ENCODE measurements around the gene KSR1.

KSR1 gene

DNA sequence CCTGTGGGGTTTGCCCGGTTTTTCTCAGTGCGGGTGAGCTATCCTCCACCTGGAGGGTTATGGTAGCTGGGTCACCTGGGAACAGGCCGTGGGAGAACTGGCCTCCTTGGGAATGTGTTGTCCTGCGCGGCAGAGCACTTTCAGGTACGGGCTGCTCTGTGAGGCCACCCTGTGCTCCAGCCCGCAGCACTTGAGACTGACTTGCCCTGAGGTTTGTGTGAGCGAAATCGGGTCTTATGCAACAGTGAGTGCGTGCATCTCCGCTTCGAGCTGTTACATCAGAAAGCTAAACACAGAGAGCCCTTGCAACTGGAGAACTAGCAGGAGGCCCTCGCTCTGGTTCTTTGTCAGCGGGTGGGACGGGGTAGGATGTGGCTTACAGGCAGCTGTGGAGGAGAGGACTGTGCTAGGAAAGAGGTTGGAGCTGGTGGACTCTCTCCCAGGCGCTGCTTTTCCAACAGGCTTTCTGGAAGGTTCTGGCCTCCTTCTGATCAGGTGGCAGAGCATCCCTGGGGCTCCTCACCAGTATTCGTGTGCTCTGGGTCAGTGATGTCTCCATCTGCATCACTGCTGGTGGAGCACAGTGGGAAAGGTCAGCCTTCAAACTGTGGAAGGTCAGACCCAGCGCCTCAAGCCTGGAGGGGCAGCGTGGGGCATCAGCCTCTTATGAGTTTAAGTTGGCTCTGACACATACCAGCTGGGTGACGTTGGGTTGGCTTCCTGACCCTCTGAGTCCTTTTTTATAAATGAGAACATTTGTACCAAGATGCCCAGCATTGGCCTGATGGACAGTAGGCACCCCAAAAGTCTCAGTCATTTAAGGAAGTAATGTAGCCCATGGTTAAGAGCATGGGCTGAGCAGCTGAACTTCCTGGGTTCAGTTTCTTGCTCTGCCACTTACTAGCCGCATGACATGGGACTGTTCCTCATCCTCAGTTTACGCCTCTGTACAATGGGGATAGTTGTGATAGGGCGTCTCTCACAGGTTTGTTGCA lies 76.3 kb downstream of the KSR1 start:
- WGBS, result 92% methylated on average over 23 of the region's 23 CpGs
- H3K4me1 ChIP-seq (ENCODE audit: insufficient read depth, low read length), result peaks cover 45% of the 10 kb centered on the region
- H3K27me3 ChIP-seq (ENCODE audit: insufficient read depth, low read length), result no peaks in the 10 kb centered on the region
- H3K36me3 ChIP-seq (ENCODE audit: insufficient read depth, low read length), result no peaks in the 10 kb centered on the region
- no peak overlapping the region for H3K27ac ChIP-seq (ENCODE audit: low read depth, low read length)
- no peaks in the 10 kb centered on the region for H3K9me3 ChIP-seq (ENCODE audit: insufficient read depth, low read depth, low read length)
- no peak overlapping the region for H3K4me3 ChIP-seq (ENCODE audit: low read length)
- H3K9ac ChIP-seq (ENCODE audit: low read depth, low read length), result no peak overlapping the region

DNA sequence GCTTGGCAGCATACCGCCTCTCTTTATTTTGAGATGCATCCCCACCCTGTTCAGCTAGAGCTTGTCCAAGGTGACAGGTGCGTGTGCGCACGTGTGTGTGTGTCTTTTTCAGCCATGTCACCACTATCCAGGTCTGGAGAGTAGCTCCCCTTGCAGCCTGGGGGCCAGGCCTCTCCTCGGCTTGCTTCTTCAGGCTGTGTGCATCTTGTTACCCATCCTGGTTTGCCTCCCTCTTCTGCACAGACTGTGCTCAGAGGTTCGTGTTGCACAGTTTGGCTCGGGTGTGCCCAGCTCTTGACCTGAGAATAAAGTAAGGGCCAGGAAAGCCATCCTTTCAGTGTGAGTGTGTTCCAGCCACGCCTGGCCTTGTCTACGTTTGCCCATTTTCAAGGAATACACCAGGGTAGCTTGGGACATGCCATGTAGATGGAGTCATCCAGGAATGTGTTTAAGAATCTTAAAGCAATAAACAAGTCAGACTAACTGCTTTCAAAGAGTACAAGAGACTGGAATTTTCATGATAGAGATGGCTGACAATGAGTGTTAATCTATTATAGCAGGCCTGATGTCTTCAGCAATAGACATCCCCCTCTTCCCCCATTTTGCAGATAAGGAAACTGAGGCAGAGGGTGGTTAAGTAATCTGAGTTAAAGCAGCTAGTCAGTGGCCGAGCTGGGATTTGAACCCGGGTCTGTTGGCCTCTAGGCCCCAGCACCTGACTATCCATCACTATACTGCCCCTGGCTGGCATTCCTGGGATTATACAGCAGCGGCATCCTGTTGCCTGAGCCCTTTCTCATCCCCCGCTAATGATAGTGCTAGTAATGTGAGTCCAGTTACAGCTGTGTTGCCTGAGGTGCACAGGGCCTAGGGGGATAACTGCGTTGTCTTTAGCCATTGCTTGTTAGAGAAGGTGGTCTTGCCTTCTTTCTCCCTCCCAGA lies 77.9 kb downstream of the KSR1 start:
- peaks cover 40% of the 10 kb centered on the region for H3K4me1 ChIP-seq (ENCODE audit: insufficient read depth, low read length)
- WGBS, result 92% methylated on average over 14 of the region's 14 CpGs
- H3K36me3 ChIP-seq (ENCODE audit: insufficient read depth, low read length), result no peaks in the 10 kb centered on the region
- H3K4me3 ChIP-seq (ENCODE audit: low read length), result no peak overlapping the region
- no peak overlapping the region for H3K9ac ChIP-seq (ENCODE audit: low read depth, low read length)
- H3K9me3 ChIP-seq (ENCODE audit: insufficient read depth, low read depth, low read length), result no peaks in the 10 kb centered on the region
- H3K27ac ChIP-seq (ENCODE audit: low read depth, low read length), result no peak overlapping the region
- H3K27me3 ChIP-seq (ENCODE audit: insufficient read depth, low read length), result no peaks in the 10 kb centered on the region

DNA sequence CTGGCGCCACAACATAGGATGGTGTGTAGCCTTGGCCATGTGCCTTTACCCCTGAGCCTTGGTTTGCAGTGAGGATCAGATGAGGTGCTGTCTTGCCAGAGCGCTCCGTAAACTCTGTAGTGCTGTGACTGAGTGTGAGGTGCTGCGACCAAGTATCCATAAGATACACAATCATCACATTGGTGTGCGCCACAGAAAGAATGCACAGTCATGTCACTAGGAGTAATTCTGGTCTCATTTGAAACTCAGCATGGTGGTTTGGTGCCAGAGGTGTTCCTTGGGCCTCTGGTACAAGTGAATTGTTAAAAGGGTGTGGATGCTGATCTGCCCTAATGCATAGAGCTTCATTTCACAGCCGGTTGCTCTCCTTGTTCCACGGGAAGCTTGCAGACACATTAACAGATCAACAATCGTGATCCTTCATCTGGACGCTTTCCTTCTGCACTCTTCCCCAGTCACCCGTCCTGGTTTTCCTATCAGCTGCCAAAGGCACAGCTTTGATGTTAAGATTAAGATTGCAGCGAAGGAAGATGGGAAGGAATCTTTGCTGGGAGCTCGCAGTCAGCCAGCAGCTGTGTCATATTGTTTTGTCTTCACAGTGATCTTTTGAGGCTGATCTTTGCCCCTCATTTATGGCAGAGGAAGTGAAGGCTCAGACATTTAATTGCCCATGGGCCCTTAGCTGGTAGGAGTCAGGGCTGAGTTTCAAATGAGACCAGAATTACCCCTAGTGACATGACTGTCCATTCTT lies 79.1 kb downstream of the KSR1 start:
- 90% methylated on average over 12 of the region's 12 CpGs for WGBS
- Histone ChIP-seq H3K9me3 (ENCODE audit: insufficient read depth, low read depth, low read length) (no peaks in the 10 kb centered on the region), H3K36me3 (ENCODE audit: insufficient read depth, low read length) (no peaks in the 10 kb centered on the region), H3K4me3 (ENCODE audit: low read length) (no peak overlapping the region), H3K27me3 (ENCODE audit: insufficient read depth, low read length) (no peaks in the 10 kb centered on the region), H3K4me1 (ENCODE audit: insufficient read depth, low read length) (peaks cover 34% of the 10 kb centered on the region), H3K27ac (ENCODE audit: low read depth, low read length) (no peak overlapping the region), H3K9ac (ENCODE audit: low read depth, low read length) (no peak overlapping the region)

DNA sequence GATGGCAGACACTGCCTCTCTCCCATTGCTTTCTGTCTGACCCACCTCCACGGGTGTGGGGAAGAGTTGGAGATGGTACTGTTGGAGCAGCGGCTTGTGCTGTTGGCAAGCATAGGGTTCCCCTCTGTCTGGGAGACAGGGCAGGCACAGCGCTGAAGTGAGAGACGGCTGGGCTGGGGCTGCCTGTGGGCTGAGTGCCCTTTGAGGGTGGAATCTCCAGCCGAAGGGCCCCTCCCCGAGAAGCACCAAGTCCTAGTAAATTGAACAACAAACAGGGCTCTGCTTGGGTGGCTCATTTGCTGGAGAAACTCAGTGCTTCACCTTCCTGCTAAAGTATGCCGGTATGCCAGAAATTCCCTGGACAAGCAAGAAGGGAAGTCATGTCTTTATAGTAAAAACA lies 79.7 kb downstream of the KSR1 start:
- Histone ChIP-seq H3K9ac (ENCODE audit: low read depth, low read length) (no peak overlapping the region), H3K36me3 (ENCODE audit: insufficient read depth, low read length) (no peaks in the 10 kb centered on the region), H3K27me3 (ENCODE audit: insufficient read depth, low read length) (no peaks in the 10 kb centered on the region), H3K9me3 (ENCODE audit: insufficient read depth, low read depth, low read length) (no peaks in the 10 kb centered on the region), H3K27ac (ENCODE audit: low read depth, low read length) (0 out of 2 replicates have a peak overlapping the region, but pooled peaks have one; percentile 28), H3K4me1 (ENCODE audit: insufficient read depth, low read length) (peaks cover 27% of the 10 kb centered on the region), H3K4me3 (ENCODE audit: low read length) (no peak overlapping the region)
- 87% methylated on average over 7 of the region's 7 CpGs for WGBS

DNA sequence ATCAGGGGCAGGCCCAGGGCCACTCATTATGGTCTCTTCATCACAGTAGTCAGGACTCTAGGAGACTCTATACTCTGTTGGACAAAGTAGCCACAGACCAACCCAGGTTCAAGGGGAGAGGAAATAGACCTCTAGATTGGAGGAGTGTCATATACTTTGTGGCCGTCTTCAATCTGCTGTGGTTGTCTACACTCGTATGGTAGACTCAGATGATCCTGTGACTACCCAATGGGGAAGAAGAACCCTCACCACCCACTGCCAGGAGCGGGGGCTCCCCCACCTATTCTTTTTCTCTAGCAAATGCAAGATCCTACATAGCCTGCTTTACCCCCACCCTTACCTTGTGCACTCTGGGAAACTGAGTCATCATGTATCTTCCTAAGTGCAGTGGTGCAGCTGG lies 80.5 kb downstream of the KSR1 start:
- no peaks in the 10 kb centered on the region for H3K9me3 ChIP-seq (ENCODE audit: insufficient read depth, low read depth, low read length)
- no peaks in the 10 kb centered on the region for H3K36me3 ChIP-seq (ENCODE audit: insufficient read depth, low read length)
- no peak overlapping the region for H3K4me3 ChIP-seq (ENCODE audit: low read length)
- no peak overlapping the region for H3K27ac ChIP-seq (ENCODE audit: low read depth, low read length)
- H3K9ac ChIP-seq (ENCODE audit: low read depth, low read length), result no peak overlapping the region
- WGBS, result 92% methylated on average over 3 of the region's 3 CpGs
- no peaks in the 10 kb centered on the region for H3K27me3 ChIP-seq (ENCODE audit: insufficient read depth, low read length)
- H3K4me1 ChIP-seq (ENCODE audit: insufficient read depth, low read length), result peaks cover 24% of the 10 kb centered on the region; the same call in 1 of the 2 replicates

DNA sequence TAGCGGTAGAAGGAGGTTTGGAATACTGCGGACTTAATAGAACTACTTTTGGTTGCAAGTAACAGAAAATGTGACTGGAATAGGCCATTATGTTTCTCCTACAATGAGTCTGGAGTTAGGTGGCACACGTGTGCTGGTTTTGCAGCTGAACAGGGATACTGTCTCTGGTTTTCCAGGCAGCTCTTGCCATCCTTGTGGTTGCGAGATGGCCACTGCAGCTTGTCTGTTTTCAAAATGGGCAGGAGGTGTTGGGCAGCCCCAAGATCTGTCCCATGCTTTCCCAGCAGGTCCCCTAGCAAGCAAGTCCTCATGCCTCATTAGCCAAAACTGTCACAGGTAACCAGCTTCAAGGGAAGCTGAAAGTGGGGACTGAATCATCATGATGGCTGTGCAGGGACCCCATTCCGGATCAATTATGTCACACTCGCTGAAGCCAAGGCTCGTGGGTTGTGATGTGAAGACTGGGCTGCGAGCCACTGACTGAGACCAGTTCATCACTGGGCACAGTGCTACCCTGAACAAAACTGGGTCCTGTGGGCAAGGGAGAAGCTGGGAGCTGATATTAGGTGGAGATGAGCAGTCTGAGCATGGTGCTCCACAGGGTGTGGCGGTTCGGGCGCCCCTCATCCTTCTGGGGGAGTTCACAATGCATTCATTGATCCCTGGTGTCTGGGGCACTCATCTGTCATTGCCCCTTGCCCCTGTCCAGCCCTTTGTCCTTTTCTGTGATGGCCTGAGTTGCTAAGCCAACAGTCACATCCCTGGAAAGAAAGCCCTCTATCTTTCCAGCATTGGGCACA lies 82.1 kb downstream of the KSR1 start:
- H3K27me3 ChIP-seq (ENCODE audit: insufficient read depth, low read length), result no peaks in the 10 kb centered on the region
- H3K9ac ChIP-seq (ENCODE audit: low read depth, low read length), result no peak overlapping the region
- no peak overlapping the region for H3K27ac ChIP-seq (ENCODE audit: low read depth, low read length)
- no peaks in the 10 kb centered on the region for H3K36me3 ChIP-seq (ENCODE audit: insufficient read depth, low read length)
- 93% methylated on average over 11 of the region's 11 CpGs for WGBS
- no peak overlapping the region for H3K4me3 ChIP-seq (ENCODE audit: low read length)
- no peaks in the 10 kb centered on the region for H3K9me3 ChIP-seq (ENCODE audit: insufficient read depth, low read depth, low read length)
- H3K4me1 ChIP-seq (ENCODE audit: insufficient read depth, low read length), result peaks cover 24% of the 10 kb centered on the region; the same call in 1 of the 2 replicates

DNA sequence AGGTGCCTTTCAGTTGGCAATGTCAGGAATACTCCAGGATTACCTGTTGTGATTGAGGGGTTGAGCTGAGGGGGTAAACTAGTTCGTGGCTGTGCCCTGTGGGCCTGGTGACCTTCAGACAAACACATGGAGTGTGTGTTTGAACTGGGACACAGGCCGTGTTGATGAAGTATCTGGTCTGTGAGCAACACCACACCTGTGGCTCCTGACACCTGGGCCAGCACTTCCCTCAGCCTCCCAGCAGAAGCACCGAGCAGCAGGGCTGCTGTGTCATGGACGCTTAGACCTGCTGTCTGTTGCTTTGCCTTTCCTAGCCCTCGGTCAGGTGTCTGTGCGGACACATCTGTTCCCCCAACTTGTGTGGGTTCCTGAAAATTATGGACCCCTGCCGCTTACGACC lies 82.9 kb downstream of the KSR1 start:
- H3K27me3 ChIP-seq (ENCODE audit: insufficient read depth, low read length), result no peaks in the 10 kb centered on the region
- WGBS, result 93% methylated on average over 8 of the region's 8 CpGs
- H3K27ac ChIP-seq (ENCODE audit: low read depth, low read length), result no peak overlapping the region

DNA sequence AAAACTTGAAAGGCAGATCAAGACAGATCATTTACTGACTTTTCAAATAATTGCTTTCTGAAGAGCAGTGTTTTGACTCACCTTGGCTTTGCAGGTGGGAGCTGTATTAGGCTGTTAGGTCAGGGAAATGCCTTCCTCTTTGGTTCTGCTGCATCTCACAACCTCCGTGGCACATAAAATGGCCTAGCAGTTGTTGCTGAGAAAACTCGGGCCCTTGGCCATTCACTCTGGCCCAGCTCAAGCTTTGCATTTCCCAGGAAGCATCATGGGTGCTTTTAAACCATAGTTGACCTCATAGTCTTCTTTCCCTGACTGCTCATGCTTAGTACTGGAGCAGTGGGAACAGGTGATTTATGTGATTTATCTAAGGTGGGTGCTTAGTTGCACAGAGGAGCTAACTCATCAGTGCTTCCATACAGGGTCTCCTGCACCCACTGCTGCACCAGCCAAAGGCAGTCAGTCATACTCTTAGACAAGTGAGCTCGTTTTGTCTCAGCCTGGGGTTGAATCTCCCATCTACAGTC lies 83.6 kb downstream of the KSR1 start:
- no peak overlapping the region for H3K9ac ChIP-seq (ENCODE audit: low read depth, low read length)
- 72% methylated on average over 3 of the region's 3 CpGs for WGBS
- no peaks in the 10 kb centered on the region for H3K27me3 ChIP-seq (ENCODE audit: insufficient read depth, low read length)
- peaks cover 21% of the 10 kb centered on the region; the same call in 1 of the 2 replicates for H3K4me1 ChIP-seq (ENCODE audit: insufficient read depth, low read length)
- no peak overlapping the region for H3K27ac ChIP-seq (ENCODE audit: low read depth, low read length)
- no peak overlapping the region for H3K4me3 ChIP-seq (ENCODE audit: low read length)
- H3K9me3 ChIP-seq (ENCODE audit: insufficient read depth, low read depth, low read length), result no peaks in the 10 kb centered on the region
- no peaks in the 10 kb centered on the region for H3K36me3 ChIP-seq (ENCODE audit: insufficient read depth, low read length)

More for the DNA sequence above, 82.9 kb downstream of the KSR1 start:
- no peaks in the 10 kb centered on the region for H3K9me3 ChIP-seq (ENCODE audit: insufficient read depth, low read depth, low read length)
- H3K4me3 ChIP-seq (ENCODE audit: low read length), result no peak overlapping the region
- H3K4me1 ChIP-seq (ENCODE audit: insufficient read depth, low read length), result peaks cover 24% of the 10 kb centered on the region; the same call in 1 of the 2 replicates
- no peak overlapping the region for H3K9ac ChIP-seq (ENCODE audit: low read depth, low read length)
- H3K36me3 ChIP-seq (ENCODE audit: insufficient read depth, low read length), result no peaks in the 10 kb centered on the region

DNA sequence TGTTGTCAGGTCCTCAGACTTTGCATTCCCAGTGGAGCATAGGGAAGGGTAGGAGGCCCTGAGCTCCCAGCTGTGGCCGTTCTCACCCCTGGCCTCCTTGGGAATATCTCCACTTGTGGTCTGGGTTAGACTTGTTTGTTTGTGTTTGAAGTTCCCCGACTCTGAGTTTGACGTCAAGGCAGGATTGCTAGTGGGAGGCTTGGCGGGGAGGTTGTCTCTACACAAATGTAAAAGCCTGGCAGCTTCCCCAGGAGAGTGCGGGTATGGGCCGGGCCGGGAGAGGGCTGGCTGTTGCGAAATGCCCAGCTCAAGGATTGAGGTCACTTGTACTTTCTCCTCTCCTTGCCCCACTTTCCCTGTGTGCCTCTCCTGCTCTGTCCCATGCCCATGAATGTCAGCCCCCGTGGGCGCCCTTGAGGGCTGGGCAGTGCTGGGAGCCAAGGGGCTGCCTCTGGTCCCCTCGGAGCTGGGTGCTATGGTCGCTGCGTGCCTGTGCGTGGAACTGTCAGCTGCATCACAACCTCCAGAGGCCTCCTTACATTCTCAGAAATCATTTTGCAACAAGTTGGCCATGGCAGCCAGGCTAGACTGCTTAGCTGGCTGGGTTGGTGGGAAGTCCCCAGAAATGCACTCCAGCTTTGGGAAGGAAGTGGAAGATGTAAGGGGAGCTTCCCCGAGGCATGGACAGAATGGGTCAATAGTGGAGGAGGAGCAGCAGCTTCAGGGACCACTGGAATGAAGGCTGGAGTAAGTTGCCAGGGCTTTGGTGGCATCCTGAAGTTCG lies 84.3 kb downstream of the KSR1 start:
- Histone ChIP-seq H3K9me3 (ENCODE audit: insufficient read depth, low read depth, low read length) (no peaks in the 10 kb centered on the region), H3K36me3 (ENCODE audit: insufficient read depth, low read length) (no peaks in the 10 kb centered on the region), H3K9ac (ENCODE audit: low read depth, low read length) (no peak overlapping the region), H3K4me3 (ENCODE audit: low read length) (no peak overlapping the region), H3K27me3 (ENCODE audit: insufficient read depth, low read length) (no peaks in the 10 kb centered on the region), H3K27ac (ENCODE audit: low read depth, low read length) (no peak overlapping the region), H3K4me1 (ENCODE audit: insufficient read depth, low read length) (peaks cover 14% of the 10 kb centered on the region; the same call in 1 of the 2 replicates)
- 72% methylated on average over 16 of the region's 16 CpGs for WGBS
